ENCODE results near the gene UTF1. TPM values are rescaled to one million over a fixed set of nuclear protein-coding genes. Genes with fewer than 3 reads are reported as not detected.

UTF1 gene
- total and polyA plus RNA-seq, 9 of the 15 experiments (the other 6 are each of a cell fraction or from before 2014, with no cell fraction given): 0.35 to 0.46 TPM; not detected in 7

DNA sequence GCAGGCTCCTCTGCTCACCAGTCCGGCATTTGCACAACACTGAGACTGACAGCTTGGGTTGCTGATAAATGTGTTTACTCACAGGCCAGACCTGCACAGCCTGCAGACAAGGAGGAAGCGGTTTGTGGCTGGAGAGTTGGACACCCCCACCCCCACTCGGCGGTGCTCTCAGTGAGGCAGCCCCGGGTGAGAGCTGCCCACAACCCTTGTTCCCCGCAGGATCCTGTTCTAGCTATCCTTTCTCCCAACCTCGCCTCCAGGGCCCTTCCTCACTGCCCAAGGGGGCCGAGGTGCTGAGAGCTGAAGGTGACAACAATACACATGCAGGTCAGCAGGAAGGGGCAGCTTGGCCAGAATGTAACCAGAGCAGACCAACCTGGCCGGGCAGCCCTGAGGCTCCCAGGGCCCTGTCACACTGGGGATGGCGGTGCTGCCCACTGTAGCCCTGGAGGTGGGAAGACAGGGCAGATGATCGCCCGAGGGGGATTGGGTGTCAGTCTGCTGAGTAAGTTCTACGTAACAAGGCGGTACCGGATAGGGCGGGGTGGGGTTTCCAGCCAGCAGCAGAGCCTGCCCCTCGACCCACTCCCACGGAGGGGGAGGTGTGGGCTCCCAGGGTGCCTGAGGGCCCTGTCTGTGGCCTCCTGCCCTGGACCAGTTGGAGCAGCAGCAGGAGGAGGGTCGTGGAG, 48.7 kb downstream of the UTF1 start (continued):
- TF ChIP-seq, protein P1, sequence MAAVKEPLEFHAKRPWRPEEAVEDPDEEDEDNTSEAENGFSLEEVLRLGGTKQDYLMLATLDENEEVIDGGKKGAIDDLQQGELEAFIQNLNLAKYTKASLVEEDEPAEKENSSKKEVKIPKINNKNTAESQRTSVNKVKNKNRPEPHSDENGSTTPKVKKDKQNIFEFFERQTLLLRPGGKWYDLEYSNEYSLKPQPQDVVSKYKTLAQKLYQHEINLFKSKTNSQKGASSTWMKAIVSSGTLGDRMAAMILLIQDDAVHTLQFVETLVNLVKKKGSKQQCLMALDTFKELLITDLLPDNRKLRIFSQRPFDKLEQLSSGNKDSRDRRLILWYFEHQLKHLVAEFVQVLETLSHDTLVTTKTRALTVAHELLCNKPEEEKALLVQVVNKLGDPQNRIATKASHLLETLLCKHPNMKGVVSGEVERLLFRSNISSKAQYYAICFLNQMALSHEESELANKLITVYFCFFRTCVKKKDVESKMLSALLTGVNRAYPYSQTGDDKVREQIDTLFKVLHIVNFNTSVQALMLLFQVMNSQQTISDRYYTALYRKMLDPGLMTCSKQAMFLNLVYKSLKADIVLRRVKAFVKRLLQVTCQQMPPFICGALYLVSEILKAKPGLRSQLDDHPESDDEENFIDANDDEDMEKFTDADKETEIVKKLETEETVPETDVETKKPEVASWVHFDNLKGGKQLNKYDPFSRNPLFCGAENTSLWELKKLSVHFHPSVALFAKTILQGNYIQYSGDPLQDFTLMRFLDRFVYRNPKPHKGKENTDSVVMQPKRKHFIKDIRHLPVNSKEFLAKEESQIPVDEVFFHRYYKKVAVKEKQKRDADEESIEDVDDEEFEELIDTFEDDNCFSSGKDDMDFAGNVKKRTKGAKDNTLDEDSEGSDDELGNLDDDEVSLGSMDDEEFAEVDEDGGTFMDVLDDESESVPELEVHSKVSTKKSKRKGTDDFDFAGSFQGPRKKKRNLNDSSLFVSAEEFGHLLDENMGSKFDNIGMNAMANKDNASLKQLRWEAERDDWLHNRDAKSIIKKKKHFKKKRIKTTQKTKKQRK (IDR thresholded peaks at IDR 0.05; ENCODE audit: borderline replicate concordance, low read depth, low read length): no peak
- TF ChIP-seq, protein P2, sequence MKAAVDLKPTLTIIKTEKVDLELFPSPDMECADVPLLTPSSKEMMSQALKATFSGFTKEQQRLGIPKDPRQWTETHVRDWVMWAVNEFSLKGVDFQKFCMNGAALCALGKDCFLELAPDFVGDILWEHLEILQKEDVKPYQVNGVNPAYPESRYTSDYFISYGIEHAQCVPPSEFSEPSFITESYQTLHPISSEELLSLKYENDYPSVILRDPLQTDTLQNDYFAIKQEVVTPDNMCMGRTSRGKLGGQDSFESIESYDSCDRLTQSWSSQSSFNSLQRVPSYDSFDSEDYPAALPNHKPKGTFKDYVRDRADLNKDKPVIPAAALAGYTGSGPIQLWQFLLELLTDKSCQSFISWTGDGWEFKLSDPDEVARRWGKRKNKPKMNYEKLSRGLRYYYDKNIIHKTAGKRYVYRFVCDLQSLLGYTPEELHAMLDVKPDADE (conservative IDR thresholded peaks at IDR 0.05; ENCODE audit: control insufficient read depth, low read depth, low read length): 0 out of 2 replicates have a peak, but pooled peaks have one; percentile 42
- TF ChIP-seq SMARCE1 (IDR thresholded peaks at IDR 0.05): peak; percentile 65
- peak; percentile 20 to 26; a peak in 3 of 4 replicates for TF ChIP-seq NRF1 (conservative IDR thresholded peaks at IDR 0.05 in 1 of 2, IDR thresholded peaks at IDR 0.05 in 1 of 2)
- peak; percentile 65 for TF ChIP-seq TEAD4 (IDR thresholded peaks at IDR 0.05; ENCODE audit: low read length)
- no peak for TF ChIP-seq TEAD4 (CRISPR knock-in tag; IDR thresholded peaks at IDR 0.05; ENCODE audit: borderline replicate concordance)
- TF ChIP-seq CBFA2T3 (IDR thresholded peaks at IDR 0.05): peak; percentile 74
- 0 out of 2 replicates have a peak, but pooled peaks have one; percentile 11 for TF ChIP-seq ZKSCAN1 (IDR thresholded peaks at IDR 0.05; ENCODE audit: low read depth, low read length)
- TF ChIP-seq ZNF165 (CRISPR knock-in tag; IDR thresholded peaks at IDR 0.05; ENCODE audit: borderline replicate concordance): no peak
- TF ChIP-seq MBD1 (CRISPR knock-in tag; IDR thresholded peaks at IDR 0.05): no peak
- peak; percentile 42; the same call in 1 of the 2 replicates for TF ChIP-seq ZNF175 (CRISPR knock-in tag; IDR thresholded peaks at IDR 0.05; ENCODE audit: low read depth)
- peak; percentile 21 for TF ChIP-seq TBP (optimal IDR thresholded peaks at IDR 0.05; ENCODE audit: low read depth, low read length)
- peak; percentile 40; the same call in 1 of the 2 replicates for TF ChIP-seq CXXC5 (CRISPR knock-in tag; IDR thresholded peaks at IDR 0.05)
- 0 out of 2 replicates have a peak, but pooled peaks have one; percentile 4 for TF ChIP-seq ZSCAN32 (CRISPR knock-in tag; IDR thresholded peaks at IDR 0.05)
- TF ChIP-seq HDAC1 (IDR thresholded peaks at IDR 0.05): 0 out of 4 replicates have a peak, but pooled peaks of 1 of the 2 experiments have one; percentile 13
- TF ChIP-seq, protein P3, sequence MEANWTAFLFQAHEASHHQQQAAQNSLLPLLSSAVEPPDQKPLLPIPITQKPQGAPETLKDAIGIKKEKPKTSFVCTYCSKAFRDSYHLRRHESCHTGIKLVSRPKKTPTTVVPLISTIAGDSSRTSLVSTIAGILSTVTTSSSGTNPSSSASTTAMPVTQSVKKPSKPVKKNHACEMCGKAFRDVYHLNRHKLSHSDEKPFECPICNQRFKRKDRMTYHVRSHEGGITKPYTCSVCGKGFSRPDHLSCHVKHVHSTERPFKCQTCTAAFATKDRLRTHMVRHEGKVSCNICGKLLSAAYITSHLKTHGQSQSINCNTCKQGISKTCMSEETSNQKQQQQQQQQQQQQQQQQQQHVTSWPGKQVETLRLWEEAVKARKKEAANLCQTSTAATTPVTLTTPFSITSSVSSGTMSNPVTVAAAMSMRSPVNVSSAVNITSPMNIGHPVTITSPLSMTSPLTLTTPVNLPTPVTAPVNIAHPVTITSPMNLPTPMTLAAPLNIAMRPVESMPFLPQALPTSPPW (CRISPR knock-in tag; IDR thresholded peaks at IDR 0.05): peak; percentile 82
- no peak for TF ChIP-seq MED1 (CRISPR knock-in tag; IDR thresholded peaks at IDR 0.05; ENCODE audit: borderline replicate concordance)
- TF ChIP-seq FOXK2 (conservative IDR thresholded peaks at IDR 0.05 in 1 of 2, IDR thresholded peaks at IDR 0.05 in 1 of 2; ENCODE audit: low read depth in 2 of 2): peak; percentile 49 to 58; a peak in 2 of 4 replicates
- no peak for TF ChIP-seq ZNF184 (CRISPR knock-in tag; IDR thresholded peaks at IDR 0.05)

All from K562 (cell line).